A549 treated with AZD2906 at 1 μM for 4 hours (cell line): ENCODE data around the gene CRACDL. TPM values are rescaled to one million over a fixed set of nuclear protein-coding genes. Genes with fewer than 3 reads are reported as not detected.

Experiments used
- total RNA-seq: library from RNA; stranded (reverse); fragments of 200-300 nt; extraction: Qiagen RNA extraction; gene quantifications from 5 replicates; pipeline ENCODE4 v1.2.3, GENCODE V29; 2022

CRACDL gene
- total RNA-seq = 3.4 to 4.6 TPM (median 3.7 TPM) in 5 replicates

GRCh38 chr2:98935777-98936352 is at the start of gene CRACDL:
TSS of gene CRACDL (minus strand) at chr2:98936225. CDS start at chr2:98846800, 89,425 bp downstream.

Other genes with a start within 250 kb of the CRACDL start
- gene MGAT4A, start 205.1 kb downstream of the CRACDL start, total RNA-seq = 1.9 to 3.0 TPM (median 2.6 TPM) in 5 replicates
- 0.50 to 0.70 TPM (median 0.64 TPM) in 5 replicates for gene C2orf15, start 205.5 kb upstream of the CRACDL start, total RNA-seq
- 2.3 to 5.4 TPM (median 3.9 TPM) in 5 replicates for gene TSGA10, start 218.7 kb upstream of the CRACDL start, total RNA-seq
- 2.9 to 4.6 TPM (median 3.4 TPM) in 5 replicates for gene LIPT1, start 218.7 kb upstream of the CRACDL start, total RNA-seq
- 20.7 to 25.4 TPM (median 22.1 TPM) in 5 replicates for gene MITD1, start 244.8 kb upstream of the CRACDL start, total RNA-seq
- gene MRPL30, start 245.0 kb upstream of the CRACDL start, total RNA-seq = 29.9 to 59.1 TPM (median 30.5 TPM) in 5 replicates